HS-27A (cell line): ENCODE results near the gene FCRLA.

Experiments
- DNase-seq: peaks from one replicate; pipeline ENCODE4 v3.0.0-alpha.2; 2012; ENCODE audit warnings: low read depth, missing footprints

Gene FCRLA

DNA sequence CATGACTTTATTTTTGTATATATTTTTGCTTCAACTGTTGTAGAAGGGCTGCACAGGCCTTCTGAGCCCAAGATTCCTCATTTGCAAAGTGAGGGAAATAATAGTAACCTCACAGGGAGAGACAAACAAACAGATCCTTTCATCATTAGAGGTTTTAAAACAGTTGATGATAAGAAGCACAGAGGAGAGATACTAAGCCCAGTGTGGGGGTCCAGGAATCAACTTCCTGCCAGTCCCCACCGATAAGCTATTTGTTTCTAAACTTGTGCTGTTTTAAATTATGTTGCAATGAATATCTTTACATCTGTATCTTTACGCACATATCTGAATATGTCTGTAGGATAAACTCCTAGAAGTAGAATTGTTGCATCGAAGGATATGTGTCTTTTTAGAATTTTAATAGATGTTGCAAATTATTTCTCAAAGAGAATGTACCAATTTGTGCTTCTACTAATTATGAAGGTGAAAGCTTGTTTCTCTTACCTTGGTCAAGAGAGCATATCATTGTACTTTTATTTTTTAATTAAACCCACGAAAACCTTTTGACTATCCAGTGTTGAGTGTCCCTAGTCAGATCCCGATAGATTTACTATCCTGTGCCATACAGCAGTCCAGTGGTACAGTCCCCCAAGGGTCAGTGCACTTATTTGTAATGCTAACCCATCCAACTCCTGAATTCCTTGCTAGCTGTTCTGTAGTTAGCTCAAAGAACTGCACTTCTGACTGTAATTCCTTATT is 25.1 kb downstream of the FCRLA start:
- no peak for DNase-seq

DNA sequence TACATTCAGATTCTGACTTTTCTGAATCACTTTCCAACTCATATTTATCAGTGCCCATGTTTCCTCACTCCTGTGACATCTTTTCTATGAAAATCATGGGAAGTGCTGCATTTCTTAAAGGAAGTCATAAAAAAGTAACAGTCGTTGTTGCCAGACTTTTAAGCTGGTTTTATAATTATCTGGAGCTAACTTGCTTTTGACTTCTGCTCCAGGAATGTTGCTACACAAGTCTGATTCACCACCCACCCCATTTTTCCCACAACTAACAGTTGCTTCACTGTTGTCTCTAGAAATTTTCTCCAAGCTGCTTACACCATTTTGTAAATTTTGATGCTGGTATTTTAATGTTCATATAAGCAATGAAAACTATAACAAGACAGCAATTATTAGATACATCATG is 26.5 kb downstream of the FCRLA start:
- DNase-seq: no peak

DNA sequence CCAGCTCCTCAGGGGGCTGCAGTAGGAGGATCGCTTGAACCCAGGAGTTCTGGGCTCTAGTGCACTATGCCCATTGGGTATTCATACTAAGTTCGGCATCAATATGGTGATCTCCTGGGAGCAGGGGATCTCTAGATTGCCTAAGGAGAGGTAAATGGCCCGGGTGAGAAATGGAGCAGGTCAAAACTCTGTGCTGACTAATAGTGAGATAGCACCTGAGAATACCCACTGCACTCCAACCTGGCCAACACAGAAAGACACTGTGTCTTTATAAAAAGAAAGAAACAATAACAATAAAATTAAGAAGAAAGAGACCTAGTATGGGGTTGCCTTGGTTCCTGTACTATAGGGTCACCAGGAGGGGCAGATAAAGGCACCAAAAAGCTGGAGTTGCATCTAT is 28.8 kb downstream of the FCRLA start:
- no peak for DNase-seq

DNA sequence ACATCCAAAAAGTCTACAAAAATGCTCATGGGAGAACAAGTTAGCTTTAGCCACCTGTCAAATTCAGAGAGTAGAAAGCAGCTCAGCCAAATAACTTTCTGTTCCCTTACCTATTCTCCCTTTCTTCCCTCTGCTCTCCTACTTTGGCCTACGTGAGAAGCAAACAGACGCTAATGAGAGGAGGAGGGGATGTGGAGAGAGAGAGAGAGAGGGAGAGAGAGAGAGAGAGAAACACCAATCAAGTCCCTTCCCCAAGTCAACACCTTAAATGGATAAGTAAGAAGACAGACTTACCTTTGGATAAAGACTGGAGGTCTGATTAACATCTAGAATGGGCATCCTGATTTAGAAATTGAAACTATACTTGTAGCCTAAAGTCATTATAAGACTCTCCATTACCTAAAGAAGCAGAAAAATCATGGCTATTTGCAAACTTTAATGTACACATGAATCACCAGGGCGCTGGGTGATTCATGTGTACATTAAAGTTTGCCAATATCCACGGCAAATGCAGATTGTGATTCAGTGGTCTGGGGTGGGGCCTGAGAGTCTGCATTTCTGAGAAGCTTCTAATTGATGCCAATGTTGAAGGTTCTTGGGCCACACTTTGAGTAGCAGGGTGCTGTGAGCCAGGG is 29.4 kb downstream of the FCRLA start:
- DNase-seq: no peak

DNA sequence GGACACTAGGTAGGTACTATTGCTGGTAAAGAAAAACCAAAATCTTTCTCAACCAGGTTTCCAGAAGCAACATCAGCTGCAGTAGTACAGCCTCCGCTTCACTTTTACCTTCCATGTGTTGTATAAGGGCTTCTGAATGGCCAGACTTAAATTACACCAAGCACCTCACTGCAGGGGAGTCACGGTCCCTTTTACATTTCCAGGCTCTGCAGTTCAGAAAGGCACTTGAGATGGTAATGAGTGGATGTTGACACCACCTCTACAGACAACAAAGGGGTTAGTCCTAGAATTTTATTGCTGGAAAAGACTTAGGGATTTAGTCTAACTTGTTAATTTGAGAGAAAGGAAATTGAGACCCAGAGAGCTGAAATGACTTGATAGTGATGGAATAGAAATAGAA is 30.6 kb downstream of the FCRLA start:
- DNase-seq: no peak

DNA sequence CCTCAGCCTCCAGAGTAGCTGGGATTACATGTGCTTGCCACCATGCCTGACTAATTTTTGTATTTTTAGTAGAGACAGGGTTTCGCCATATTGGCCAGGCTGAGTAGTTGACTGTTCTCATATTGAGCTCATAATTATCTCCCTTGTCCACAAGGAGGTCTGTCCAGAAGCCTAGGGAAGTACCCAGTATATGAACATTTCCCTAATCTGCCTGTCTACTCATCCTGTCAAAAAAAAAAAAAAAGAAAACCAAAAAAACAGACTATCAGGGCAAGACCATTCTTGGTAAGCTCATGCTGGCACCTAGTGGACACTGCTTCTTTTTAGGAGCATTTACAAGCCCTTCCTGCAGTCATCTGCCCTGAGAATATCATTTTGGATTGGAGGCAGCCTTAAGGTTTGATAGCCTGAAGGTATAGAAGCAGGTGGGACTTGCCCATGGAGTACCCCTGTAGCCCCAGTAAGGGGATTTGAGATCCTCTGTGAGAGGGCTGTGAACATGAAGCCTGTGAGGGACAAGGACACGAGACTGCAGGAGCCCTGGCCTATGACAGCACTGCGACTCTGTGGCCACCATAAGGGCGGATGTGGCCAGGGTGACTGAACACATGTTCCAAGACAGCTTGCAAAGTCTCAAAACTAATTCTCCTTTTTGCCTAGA is 31.7 kb downstream of the FCRLA start:
- DNase-seq: no peak

DNA sequence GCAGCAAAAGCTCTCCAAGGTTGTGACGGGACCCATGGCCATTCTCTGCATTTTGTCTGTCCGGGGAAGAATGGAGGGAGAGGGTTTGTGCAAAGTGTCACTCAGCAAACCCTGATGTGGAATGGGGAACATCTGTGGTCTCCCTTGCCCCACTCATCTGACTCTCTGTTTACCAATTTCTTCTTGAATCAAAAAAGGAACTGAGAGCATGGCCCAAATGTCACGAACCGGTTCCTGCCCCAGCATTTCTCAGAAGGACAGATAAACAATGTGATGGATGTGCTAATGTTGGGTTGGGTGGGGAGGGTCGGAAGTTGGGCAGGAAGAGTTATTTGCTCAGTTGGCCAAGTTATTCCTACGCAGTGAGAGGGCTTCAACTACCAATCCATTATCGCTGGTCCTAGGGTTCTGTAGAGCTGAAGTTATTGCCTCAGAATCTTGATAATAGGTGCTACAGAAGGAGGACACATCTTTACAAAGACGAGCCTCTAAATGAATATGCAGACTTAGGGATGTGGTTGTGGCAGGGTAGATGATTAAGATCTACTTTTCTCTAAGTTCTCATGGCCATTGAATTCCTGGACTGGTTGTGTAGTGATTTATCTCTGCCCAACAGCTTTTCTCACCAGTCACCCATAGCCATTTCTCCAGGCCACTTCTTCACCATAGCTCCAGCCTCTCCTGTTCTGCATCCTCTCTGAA is 33.0 kb downstream of the FCRLA start:
- DNase-seq: no peak

DNA sequence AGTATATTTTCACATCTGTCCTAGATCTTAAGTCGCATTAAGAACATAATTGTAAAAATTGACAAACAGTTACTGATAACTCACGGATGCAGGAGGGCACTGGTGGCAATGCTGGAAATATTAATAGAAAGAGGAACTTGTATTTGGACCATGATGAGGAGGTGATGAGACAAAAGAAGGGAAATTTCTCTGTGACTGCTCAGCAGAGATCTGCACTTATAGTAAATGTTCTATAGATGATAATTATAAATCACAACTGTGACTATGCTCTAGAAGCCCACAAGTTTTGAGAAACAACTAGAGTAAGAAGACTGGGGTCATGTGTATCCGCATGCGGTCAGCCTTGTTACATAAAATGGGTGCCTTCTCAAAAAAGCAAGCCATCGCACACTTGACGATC is 33.9 kb downstream of the FCRLA start:
- DNase-seq: no peak

DNA sequence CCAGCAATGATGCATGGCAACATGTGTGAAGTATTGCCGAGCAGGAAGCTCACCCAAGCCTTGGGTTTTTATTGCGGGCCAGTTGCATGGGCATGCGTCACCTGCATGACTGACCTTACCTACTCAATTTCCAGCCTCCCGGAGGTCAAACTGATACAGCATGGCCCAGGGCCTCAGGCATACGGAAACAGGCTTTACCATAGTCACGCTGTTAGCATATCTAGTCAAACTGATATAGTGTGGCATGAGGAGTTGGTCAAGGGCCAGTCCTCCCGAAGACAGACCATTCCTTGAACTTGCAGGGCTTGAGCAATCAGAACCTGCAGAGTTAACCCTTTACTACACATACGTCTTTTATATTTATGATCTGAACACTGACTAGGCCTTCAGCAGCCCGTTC is 36.2 kb downstream of the FCRLA start:
- DNase-seq: no peak

DNA sequence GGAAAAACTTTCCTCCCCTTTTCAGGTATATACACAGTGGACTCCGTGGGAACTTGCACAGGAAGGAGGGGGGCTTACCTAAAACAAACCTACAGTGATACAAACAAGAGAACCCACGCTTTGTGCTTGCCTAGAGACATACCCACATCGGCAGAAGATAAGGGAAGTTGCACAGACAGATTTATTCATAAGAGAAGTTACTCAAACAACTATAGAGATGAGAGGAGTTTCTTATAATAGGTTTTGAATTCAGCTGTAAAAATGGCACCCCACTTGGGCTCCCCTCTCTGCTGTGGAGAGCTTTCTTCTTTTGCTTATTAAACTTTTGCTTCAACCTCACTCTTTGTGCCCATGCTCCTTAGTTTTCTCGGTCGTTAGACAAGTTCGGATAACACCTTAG is 40.8 kb downstream of the FCRLA start:
- no peak for DNase-seq

DNA sequence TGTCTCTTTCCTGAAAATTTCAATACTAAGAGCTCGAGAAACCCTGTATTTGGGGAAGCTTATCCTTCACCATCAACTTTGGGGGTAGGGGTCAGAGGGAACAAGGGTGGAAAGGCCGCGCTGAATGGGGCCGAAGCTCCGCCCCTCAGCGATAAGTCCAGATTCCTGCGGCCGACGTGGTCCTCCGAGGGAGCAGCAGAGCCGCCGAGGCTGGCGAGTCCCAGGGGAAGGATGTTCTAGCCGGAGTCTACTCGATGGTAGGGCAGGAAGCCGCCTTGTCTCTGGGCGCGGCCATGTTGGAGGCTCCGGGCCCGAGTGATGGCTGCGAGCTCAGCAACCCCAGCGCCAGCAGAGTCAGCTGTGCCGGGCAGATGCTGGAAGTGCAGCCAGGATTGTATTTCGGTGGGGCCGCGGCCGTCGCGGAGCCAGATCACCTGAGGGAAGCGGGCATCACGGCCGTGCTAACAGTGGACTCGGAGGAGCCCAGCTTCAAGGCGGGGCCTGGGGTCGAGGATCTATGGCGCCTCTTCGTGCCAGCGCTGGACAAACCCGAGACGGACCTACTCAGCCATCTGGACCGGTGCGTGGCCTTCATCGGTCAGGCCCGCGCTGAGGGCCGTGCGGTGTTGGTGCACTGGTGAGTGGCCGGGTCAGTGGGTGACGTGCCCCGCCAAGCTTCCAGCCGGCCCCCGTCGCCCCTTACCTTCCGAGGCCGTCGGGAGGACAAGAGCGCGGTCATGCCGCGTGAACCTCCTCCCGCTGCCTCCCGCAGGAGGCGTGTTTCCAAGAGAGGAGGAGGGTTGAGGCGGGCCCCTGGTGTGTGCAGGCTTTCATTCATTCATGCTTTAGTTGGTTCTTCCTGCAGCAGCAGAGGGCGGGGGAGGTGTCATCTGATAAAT is 42.7 kb downstream of the FCRLA start, which contains the start of gene DUSP12:
Gene DUSP12, plus strand, starts transcription at position 278 of the 899 bp plus-strand sequence. Its CDS starts 16 bp downstream, at position 294.
- no peak for DNase-seq

DNA sequence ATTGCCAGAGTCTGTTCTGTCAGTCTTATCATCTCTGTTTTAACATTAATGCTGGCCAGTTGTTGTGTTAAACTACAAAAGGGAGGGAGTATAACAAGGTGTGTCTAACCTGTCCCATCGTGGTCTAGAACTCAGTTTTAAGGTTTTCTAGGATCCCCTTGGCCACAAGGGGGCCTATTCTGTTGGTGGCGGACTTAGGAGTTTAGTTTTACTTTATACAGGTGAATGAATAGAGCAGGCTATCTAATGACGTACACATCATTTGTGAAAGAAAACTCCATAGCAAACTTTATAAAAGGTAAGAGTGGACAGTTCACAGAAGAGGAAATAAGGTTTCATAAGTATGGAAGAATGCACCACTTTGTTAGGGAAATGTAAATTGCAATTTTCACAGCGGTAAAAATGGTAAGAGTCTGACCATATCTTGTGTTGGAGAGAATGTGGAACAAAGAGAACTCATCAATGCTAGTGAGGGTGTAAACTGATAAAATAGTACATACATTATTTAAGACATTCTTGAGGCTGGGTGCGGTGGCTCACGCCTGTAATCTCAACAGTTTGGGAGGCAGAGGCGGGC is 56.6 kb downstream of the FCRLA start:
- DNase-seq: no peak
